Activated effector memory CD4-positive, alpha-beta T cell treated with Interleukin-2 at 50 U/mL for 16 hours (primary cell): Measurements from ENCODE around the gene CCIN.
A peak's percentile ranks its signal among the peaks of the same experiment; 100 is the strongest.
"Not testable (repeated sequence)": the region's sequence is repeated elsewhere in the genome, so short reads cannot be mapped to it uniquely, and the experiment has no call there.

Source experiments
- DNase-seq: peaks from one replicate; pipeline ENCODE4 v3.0.0-alpha.2; 2020

Gene CCIN

GRCh38 chr9:36161187-36161586 lies 8.0 kb upstream of the CCIN start:
- no peak for DNase-seq

- no peak for DNase-seq
Measured at GRCh38 chr9:36162211-36162738, 6.9 kb upstream of the CCIN start.

DNA sequence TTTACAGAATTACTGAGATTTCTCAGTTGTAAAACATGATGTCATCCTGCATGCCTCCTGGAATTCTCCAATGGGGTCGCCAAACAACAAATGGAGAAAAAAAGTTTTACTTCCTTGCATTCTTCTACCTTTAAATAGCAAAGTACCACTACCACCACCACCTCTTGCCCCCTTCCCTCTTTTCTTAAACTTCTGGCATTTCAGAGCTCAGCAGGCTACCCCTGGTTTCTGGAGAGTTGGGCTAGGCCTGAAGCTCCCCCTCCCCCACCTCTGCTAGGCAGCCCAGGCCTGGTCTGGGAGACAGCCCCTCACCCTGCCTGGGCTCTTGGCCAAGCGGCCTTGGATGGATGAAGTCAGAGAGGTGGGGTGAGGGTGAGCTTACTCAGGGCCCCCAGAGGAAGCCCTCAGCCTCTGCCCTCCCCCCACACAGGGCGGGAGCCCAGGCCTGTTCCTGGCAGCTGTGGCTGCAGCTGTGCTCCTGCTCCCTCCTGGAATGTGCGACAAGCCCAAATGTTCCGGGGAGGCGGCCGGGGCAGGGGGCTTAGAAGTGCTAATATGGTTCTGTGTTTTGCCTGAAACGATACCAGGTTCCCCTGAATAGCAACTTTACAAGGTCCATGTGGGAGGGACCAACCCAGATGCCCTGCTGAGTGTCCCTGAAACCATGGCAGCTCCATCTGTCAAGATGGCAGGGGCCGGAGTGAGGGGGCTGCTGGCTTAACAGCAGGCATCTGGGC lies 6.0 kb upstream of the CCIN start:
- no peak for DNase-seq

DNA sequence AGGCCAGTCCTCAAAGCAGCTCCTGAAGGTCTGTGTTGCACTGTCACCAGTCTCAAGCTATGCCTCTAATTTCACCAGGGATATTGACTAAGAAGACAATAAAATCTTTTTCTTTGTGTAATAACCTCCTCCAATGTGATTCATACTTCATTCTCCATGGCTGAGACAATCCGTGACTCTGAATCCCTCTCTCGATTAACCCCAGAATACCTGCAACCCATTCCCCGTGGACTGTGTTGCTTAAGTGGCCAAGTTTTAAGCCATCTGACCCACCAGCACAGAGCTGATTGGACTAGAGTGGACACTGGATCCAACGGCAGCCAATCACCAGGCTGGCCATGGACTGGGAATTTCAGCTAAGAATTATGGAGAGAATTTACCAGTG lies 5.4 kb upstream of the CCIN start:
- DNase-seq: no peak

- no peak for DNase-seq
Measured at GRCh38 chr9:36164372-36164771, 4.8 kb upstream of the CCIN start.

GRCh38 chr9:36164989-36165388 lies 4.2 kb upstream of the CCIN start:
- DNase-seq: no peak

GRCh38 chr9:36165826-36166167 lies 3.4 kb upstream of the CCIN start:
- no peak for DNase-seq

DNA sequence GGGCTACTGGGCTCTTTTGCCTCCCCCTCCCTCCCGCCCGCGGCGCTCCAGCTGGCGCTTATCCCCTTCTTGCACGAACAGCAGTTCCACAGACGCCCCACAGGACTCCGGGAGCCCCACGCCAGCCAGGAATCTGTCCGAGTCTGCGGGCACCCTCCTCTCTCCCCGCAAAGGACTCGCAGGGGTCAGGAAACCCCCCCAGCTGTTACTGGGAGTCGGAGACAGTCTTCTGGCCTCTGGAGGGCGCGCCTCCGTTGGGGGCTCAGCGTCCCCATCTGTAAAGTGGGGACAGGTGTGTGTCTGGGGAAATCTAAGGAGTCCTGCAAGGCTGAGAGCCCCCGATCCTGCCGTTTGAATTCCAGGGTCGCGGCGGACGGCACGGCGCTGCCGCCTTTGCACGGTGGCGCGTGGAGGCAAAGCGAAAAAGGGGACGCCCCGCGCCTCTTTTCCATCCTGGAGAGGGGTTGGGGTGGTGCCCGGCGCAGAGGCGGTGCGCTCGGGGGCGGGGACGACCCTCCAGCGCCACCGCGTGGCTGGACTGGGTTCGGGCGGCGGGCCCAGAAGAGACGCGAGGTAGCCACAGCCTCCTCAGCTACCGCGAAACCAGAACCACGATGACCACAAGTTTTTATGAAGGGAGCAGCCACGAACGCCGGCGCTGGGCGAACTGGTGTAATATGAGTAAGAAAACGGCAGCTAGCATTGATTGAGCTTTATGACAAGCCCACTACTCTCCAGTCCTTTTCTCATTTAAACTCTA lies 2.8 kb upstream of the CCIN start:
- peak; percentile 76 for DNase-seq

DNA sequence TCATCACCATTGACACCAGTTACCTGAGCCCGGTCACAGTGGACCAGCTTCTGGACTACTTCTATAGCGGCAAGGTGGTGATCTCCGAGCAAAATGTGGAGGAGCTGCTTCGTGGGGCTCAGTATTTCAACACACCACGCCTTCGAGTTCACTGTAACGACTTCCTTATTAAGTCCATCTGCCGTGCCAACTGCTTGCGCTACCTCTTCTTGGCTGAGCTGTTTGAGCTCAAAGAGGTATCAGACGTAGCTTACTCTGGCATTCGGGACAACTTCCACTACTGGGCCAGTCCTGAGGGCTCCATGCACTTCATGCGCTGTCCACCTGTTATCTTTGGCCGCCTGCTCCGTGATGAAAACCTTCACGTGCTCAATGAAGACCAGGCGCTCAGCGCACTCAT lies 520 bp downstream of the CCIN start:
- no peak for DNase-seq

GRCh38 chr9:36170531-36170930 lies 1.3 kb downstream of the CCIN start:
- DNase-seq: no peak

- no peak for DNase-seq
Measured at GRCh38 chr9:36173861-36174260, 4.7 kb downstream of the CCIN start.

- no peak for DNase-seq
Measured at GRCh38 chr9:36174271-36174670, 5.1 kb downstream of the CCIN start.

DNA sequence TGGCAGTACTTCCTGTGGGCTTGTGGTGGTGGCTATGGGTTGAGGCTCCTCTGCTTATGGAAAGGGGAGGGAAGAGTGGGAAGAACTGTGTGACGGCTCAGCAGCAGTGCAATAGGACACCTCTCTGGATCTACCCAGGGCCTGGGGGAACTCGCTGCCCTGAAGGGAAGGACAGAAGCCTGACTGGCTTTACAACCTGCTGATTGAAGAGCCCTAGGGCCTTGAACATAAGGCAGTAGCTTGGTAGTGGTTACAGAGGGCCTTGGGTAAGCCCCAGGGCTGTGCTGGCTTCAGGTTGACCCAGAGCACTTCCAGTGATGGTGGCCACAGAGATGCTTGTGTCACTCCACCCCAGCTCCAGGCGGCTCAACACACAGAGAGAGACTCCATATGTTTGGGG lies 5.5 kb downstream of the CCIN start:
- DNase-seq: no peak

DNA sequence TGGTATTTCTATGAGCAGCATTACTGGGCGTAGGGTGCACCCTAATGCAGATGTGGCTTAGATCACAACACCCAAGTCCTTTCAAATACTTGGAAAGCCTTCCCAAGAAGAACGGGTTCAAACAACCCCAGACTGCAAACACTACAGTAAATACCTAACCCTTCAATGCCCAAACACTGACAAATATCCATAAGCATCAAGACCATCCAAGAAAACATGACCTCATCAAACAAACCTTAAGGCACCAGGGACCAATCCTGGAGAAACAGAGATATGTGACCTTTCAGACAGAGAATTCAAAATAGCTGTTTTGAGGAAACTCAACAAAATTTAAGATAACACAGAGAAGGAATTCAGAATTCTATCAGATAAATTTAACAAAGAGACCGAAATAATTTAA lies 6.0 kb downstream of the CCIN start:
- DNase-seq: not testable (repeated sequence)

DNA sequence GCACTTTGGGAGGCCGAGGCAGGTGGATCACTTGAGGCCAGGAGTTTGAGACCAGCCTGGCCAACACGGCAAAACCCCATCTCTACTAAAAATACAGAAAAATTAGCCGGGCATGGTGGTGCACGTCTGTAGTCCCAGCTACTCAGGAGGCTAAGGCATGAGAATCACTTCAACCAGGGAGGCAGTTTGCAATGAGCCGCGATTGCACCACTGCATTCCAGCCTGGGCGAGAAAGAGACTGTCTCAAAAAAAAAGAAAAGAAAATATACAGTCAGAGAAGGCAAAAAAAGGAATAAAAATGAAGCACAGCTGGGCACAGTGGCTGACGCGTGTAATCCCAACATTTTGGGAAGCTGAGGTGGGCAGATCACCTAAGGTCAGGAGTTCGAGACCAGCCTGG lies 7.3 kb downstream of the CCIN start:
- DNase-seq: not testable (repeated sequence)

- no peak for DNase-seq
Measured at GRCh38 chr9:36177571-36177970, 8.4 kb downstream of the CCIN start.

- not testable (repeated sequence) for DNase-seq
Measured at GRCh38 chr9:36180243-36180642, 11.1 kb downstream of the CCIN start.

DNA sequence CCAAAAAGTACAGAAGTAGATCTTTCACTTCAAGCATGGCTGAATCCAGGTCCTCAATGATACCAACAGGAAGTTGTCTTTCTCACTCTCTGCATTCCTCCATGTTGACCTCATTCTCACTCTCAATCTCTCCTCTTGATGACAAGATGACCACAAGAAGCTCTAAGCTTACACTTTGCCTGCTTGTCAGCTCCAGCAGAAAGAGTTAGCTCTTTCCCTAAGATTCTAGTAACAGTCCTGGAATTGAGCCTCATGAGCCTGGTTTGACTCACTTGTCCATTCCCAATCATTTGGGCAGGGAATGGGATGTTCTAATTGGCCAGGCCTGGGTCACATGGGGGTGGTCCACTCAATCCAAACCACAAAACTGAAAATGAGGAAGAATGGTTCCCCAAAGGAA lies 18.2 kb downstream of the CCIN start:
- DNase-seq: no peak

DNA sequence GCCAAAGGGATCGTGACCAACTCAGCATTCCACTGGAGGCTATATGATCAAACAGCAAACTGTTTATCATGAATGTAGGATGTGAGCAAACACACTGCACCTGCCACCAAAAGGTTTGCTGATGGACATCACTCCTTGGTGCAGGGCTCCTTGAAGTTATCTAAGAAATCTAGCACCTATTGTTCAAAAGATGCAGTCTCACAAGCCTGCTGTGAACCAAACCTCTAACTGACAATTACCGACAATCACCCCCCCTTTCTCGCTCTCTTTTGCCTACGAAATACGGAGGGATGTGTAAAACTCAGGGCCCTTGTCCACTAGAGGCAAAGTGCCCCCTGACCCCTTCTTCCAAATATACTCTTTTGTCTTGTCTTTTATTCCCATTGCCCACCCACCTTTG lies 19.0 kb downstream of the CCIN start:
- no peak for DNase-seq

GRCh38 chr9:36189976-36190375 lies 20.8 kb downstream of the CCIN start:
- no peak for DNase-seq

- peak; percentile 93 for DNase-seq
Measured at GRCh38 chr9:36190388-36191289, 21.5 kb downstream of the CCIN start, which contains the start of gene CLTA. Gene CLTA, plus strand, starts transcription at chr9:36190921. Its CDS starts 136 bp downstream, at chr9:36191057.

DNA sequence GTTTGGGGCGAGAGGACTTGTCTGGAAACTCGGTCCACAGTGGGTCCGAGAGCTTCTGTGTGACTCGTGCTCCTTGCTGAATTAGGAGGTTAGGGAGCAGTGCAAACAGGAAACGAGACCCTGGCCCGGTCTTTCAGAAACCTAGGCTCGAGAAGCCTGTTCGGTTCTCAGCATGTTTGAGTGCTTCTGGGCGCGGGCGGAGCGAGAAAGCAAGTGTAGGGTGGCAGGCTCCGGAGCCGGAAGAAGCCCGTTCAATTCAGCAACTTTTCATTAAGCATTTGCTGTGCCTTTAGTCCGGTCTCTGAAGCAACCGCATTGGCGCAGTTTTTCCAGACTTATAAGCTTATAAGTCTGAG lies 22.1 kb downstream of the CCIN start:
- DNase-seq: peak; percentile 42

- DNase-seq: no peak
Measured at GRCh38 chr9:36191686-36192085, 22.5 kb downstream of the CCIN start.
